HG03342 (cell line): ENCODE results near the gene SMPDL3B.
"Not testable (repeated sequence)": the region's sequence is repeated elsewhere in the genome, so short reads cannot be mapped to it uniquely, and the experiment has no call there.

Experiments
- ATAC-seq: cut with Tn5 transposase; IDR thresholded peaks from one replicate; pipeline ENCODE4 v1.9.1; 2021; ENCODE audit warnings: mild to moderate bottlenecking, moderate library complexity; ENCODE audit not compliant: unreplicated experiment

SMPDL3B gene

GRCh38 chr1:27967884-27968466, 33.2 kb downstream of the SMPDL3B start:
- ATAC-seq = no peak

GRCh38 chr1:27968692-27969091, 33.9 kb downstream of the SMPDL3B start:
- ATAC-seq = no peak

- ATAC-seq = no peak
These were observed 35.6 kb downstream of the SMPDL3B start for GRCh38 chr1:27970401-27970800.

- no peak for ATAC-seq
These were observed 36.9 kb downstream of the SMPDL3B start for GRCh38 chr1:27971674-27972073.

- ATAC-seq = no peak
These were observed 37.3 kb downstream of the SMPDL3B start for GRCh38 chr1:27972141-27972540.

- ATAC-seq = no peak
These were observed 39.1 kb downstream of the SMPDL3B start for GRCh38 chr1:27973771-27974416.

GRCh38 chr1:27974417-27974781, 39.6 kb downstream of the SMPDL3B start:
- ATAC-seq = no peak

GRCh38 chr1:27979151-27979858, 44.5 kb downstream of the SMPDL3B start:
- no peak for ATAC-seq

GRCh38 chr1:27979859-27980201, 45.0 kb downstream of the SMPDL3B start:
- ATAC-seq = no peak

GRCh38 chr1:27980216-27980845, 45.5 kb downstream of the SMPDL3B start:
- no peak for ATAC-seq

- no peak for ATAC-seq
These were observed 46.3 kb downstream of the SMPDL3B start for GRCh38 chr1:27981145-27981544.

GRCh38 chr1:27990920-27991537, 56.2 kb downstream of the SMPDL3B start:
- no peak for ATAC-seq

- no peak for ATAC-seq
These were observed 57.5 kb downstream of the SMPDL3B start for GRCh38 chr1:27992276-27992675.

GRCh38 chr1:27993241-27993640, 58.4 kb downstream of the SMPDL3B start:
- ATAC-seq = no peak

- no peak for ATAC-seq
These were observed 59.3 kb downstream of the SMPDL3B start for GRCh38 chr1:27994060-27994459.

- not testable (repeated sequence) for ATAC-seq
These were observed 59.7 kb downstream of the SMPDL3B start for GRCh38 chr1:27994526-27994925.

GRCh38 chr1:27999055-27999454, 64.3 kb downstream of the SMPDL3B start:
- ATAC-seq = no peak

- no peak for ATAC-seq
These were observed 67.8 kb downstream of the SMPDL3B start for GRCh38 chr1:28002600-28002999.

- ATAC-seq = not testable (repeated sequence)
These were observed 68.3 kb downstream of the SMPDL3B start for GRCh38 chr1:28003117-28003516.
